Measurements from ENCODE around the gene RRAGD. TPM values are rescaled to one million over a fixed set of nuclear protein-coding genes. Genes with fewer than 3 reads are reported as not detected.

RRAGD gene
- total and polyA plus RNA-seq, 2 donors from 2014 or later: 31.5 to 51.6 TPM

GRCh38 chr6:89443658-89444057 is 31.6 kb upstream of the RRAGD start:
- Histone ChIP-seq H3K4me3 (ENCODE audit: low read length in 3 of 3) (peak overlapping the region in 1 of 3 donors; percentile 55), H3K27me3 (ENCODE audit: control insufficient read depth, insufficient read depth, low read length) (no peaks in the 10 kb centered on the region), H3K27ac (ENCODE audit: low read depth in 2 of 2, low read length in 2 of 2) (no peak overlapping the region), H3K9me3 (ENCODE audit: control insufficient read depth in 2 of 3, insufficient read depth in 1 of 3, low read length in 3 of 3) (no peaks in the 10 kb centered on the region), H3K9ac (ENCODE audit: low read length in 3 of 3) (no peak overlapping the region), H3K4me1 (ENCODE audit: control insufficient read depth in 2 of 3, insufficient read depth in 2 of 3, low read depth in 1 of 3, low read length in 3 of 3) (no peaks in the 10 kb centered on the region), H3K36me3 (ENCODE audit: control insufficient read depth in 2 of 3, insufficient read depth in 3 of 3, low read length in 3 of 3) (no peaks in the 10 kb centered on the region)
- TF ChIP-seq CTCF (IDR thresholded peaks at IDR 0.05; ENCODE audit: borderline replicate concordance, extremely low read depth, insufficient read depth): no peak
- FAIRE-seq (no peak), DNase-seq (peak in 2 of 5 donors; percentile 42)
- intact Hi-C loops (cut with DNase I): no loop called here

GRCh38 chr6:89440200-89440599 is 28.1 kb upstream of the RRAGD start:
- Histone ChIP-seq H3K27ac (ENCODE audit: low read depth in 2 of 2, low read length in 2 of 2) (no peak overlapping the region), H3K4me1 (ENCODE audit: control insufficient read depth in 2 of 3, insufficient read depth in 2 of 3, low read depth in 1 of 3, low read length in 3 of 3) (peaks cover 0 to 7% (median 0%) of the 10 kb centered on the region in 3 donors), H3K9me3 (ENCODE audit: control insufficient read depth in 2 of 3, insufficient read depth in 1 of 3, low read length in 3 of 3) (no peaks in the 10 kb centered on the region), H3K27me3 (ENCODE audit: control insufficient read depth, insufficient read depth, low read length) (no peaks in the 10 kb centered on the region), H3K9ac (ENCODE audit: low read length in 3 of 3) (no peak overlapping the region), H3K36me3 (ENCODE audit: control insufficient read depth in 2 of 3, insufficient read depth in 3 of 3, low read length in 3 of 3) (no peaks in the 10 kb centered on the region), H3K4me3 (ENCODE audit: low read length in 3 of 3) (no peak overlapping the region)
- FAIRE-seq: no peak
- intact Hi-C loops (cut with DNase I): no loop called here
- DNase-seq: no peak
- no peak for TF ChIP-seq CTCF (IDR thresholded peaks at IDR 0.05; ENCODE audit: borderline replicate concordance, extremely low read depth, insufficient read depth)

- no peak for TF ChIP-seq CTCF (IDR thresholded peaks at IDR 0.05; ENCODE audit: borderline replicate concordance, extremely low read depth, insufficient read depth)
- FAIRE-seq: no peak
- H3K36me3 ChIP-seq (ENCODE audit: control insufficient read depth in 2 of 3, insufficient read depth in 3 of 3, low read length in 3 of 3): no peaks in the 10 kb centered on the region
- no peak overlapping the region for H3K27ac ChIP-seq (ENCODE audit: low read depth in 2 of 2, low read length in 2 of 2)
- H3K27me3 ChIP-seq (ENCODE audit: control insufficient read depth, insufficient read depth, low read length): no peaks in the 10 kb centered on the region
- no peak for DNase-seq
- no peak overlapping the region for H3K4me3 ChIP-seq (ENCODE audit: low read length in 3 of 3)
- peaks cover 2 to 7% (median 3%) of the 10 kb centered on the region in 3 donors for H3K4me1 ChIP-seq (ENCODE audit: control insufficient read depth in 2 of 3, insufficient read depth in 2 of 3, low read depth in 1 of 3, low read length in 3 of 3)
- H3K9me3 ChIP-seq (ENCODE audit: control insufficient read depth in 2 of 3, insufficient read depth in 1 of 3, low read length in 3 of 3): no peaks in the 10 kb centered on the region
- intact Hi-C loops (cut with DNase I): loop anchor here (10.0 kb wide), 1 partner anchor 176 kb away; no protein-coding TSS in a partner anchor
- H3K9ac ChIP-seq (ENCODE audit: low read length in 3 of 3): no peak overlapping the region
These were observed 26.9 kb upstream of the RRAGD start for GRCh38 chr6:89439014-89439413.

GRCh38 chr6:89438248-89438647 is 26.2 kb upstream of the RRAGD start:
- no peaks in the 10 kb centered on the region for H3K9me3 ChIP-seq (ENCODE audit: control insufficient read depth in 2 of 3, insufficient read depth in 1 of 3, low read length in 3 of 3)
- H3K36me3 ChIP-seq (ENCODE audit: control insufficient read depth in 2 of 3, insufficient read depth in 3 of 3, low read length in 3 of 3): no peaks in the 10 kb centered on the region
- H3K9ac ChIP-seq (ENCODE audit: low read length in 3 of 3): no peak overlapping the region
- no peaks in the 10 kb centered on the region for H3K27me3 ChIP-seq (ENCODE audit: control insufficient read depth, insufficient read depth, low read length)
- intact Hi-C loops (cut with DNase I): loop anchor here (10.0 kb wide), 1 partner anchor 177 kb away; no protein-coding TSS in a partner anchor
- H3K4me1 ChIP-seq (ENCODE audit: control insufficient read depth in 2 of 3, insufficient read depth in 2 of 3, low read depth in 1 of 3, low read length in 3 of 3): peaks cover 2 to 7% (median 5%) of the 10 kb centered on the region in 3 donors
- no peak overlapping the region for H3K27ac ChIP-seq (ENCODE audit: low read depth in 2 of 2, low read length in 2 of 2)
- DNase-seq (no peak), FAIRE-seq (no peak)
- no peak for TF ChIP-seq CTCF (IDR thresholded peaks at IDR 0.05; ENCODE audit: borderline replicate concordance, extremely low read depth, insufficient read depth)
- H3K4me3 ChIP-seq (ENCODE audit: low read length in 3 of 3): no peak overlapping the region

Data from kidney (tissue), 14 donors.